Liver (tissue), 3 donors: ENCODE measurements around the gene BTN3A1.
"Not testable (repeated sequence)": the region's sequence is repeated elsewhere in the genome, so short reads cannot be mapped to it uniquely, and the experiment has no call there.

ENCODE experiments used
- FOXA1 ChIP-seq: IDR thresholded peaks from 2 replicates; pipeline ENCODE4 v1.6.1; 2016; ENCODE audit warnings: antibody characterized with exemption
- RAD21 ChIP-seq, 2 donors: IDR thresholded peaks; 2 replicates each; pipeline ENCODE4 v1.6.1; 2016; ENCODE audit warnings: antibody characterized with exemption in 2 of 2, mild to moderate bottlenecking in 2 of 2
- REST ChIP-seq: IDR thresholded peaks from 2 replicates; pipeline ENCODE4 v1.6.1; 2016; ENCODE audit warnings: antibody characterized with exemption, mild to moderate bottlenecking
- YY1 ChIP-seq: IDR thresholded peaks from 2 replicates; pipeline ENCODE4 v1.6.1; 2016; ENCODE audit warnings: antibody characterized with exemption, mild to moderate bottlenecking
- TF ChIP-seq, protein P1 (sequence below): fragments of 150-350 bp; IDR thresholded peaks from 2 replicates; pipeline ENCODE4 v1.5.1; 2017; ENCODE audit warnings: improper control_type of control experiment, low read depth, low read length; ENCODE audit not compliant: missing input control
- donor health status: healthy.
- donor health status: healthy.

DNA sequence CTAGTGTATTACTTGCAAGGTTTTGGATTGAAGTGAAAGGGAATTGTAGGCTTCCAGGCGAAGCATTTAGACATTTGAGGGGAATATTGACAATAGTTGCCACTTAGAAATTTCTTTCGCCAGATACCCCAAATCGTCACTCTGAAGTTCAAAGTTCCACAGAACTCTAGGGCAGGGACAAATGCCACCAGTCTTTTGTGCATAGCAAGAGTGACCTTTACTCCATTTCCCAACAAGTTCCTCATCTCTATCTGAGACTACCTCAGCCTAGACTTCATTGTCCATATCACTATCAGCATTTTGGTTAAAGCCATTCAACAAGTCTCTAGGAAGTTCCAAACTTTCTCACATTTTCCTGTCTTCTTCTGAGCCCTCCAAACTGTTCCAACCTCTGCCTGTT, 16.7 kb downstream of the BTN3A1 start:
- TF ChIP-seq, protein P1, sequence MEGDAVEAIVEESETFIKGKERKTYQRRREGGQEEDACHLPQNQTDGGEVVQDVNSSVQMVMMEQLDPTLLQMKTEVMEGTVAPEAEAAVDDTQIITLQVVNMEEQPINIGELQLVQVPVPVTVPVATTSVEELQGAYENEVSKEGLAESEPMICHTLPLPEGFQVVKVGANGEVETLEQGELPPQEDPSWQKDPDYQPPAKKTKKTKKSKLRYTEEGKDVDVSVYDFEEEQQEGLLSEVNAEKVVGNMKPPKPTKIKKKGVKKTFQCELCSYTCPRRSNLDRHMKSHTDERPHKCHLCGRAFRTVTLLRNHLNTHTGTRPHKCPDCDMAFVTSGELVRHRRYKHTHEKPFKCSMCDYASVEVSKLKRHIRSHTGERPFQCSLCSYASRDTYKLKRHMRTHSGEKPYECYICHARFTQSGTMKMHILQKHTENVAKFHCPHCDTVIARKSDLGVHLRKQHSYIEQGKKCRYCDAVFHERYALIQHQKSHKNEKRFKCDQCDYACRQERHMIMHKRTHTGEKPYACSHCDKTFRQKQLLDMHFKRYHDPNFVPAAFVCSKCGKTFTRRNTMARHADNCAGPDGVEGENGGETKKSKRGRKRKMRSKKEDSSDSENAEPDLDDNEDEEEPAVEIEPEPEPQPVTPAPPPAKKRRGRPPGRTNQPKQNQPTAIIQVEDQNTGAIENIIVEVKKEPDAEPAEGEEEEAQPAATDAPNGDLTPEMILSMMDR, result not testable (repeated sequence)
- not testable (repeated sequence) for TF ChIP-seq REST; RAD21 (IDR thresholded peaks at IDR 0.05); FOXA1; YY1
